Heart right ventricle (tissue), 16 donors: ENCODE measurements around the gene AURKAIP1. TPM values are rescaled to one million over a fixed set of nuclear protein-coding genes. Genes with fewer than 3 reads are reported as not detected.

Experiments used
- ATAC-seq, 8 donors: fragments of 200-7000 bp; cut with Tn5 transposase; one replicate each; pipeline ENCODE4 v1.9.1; 2020; ENCODE audit warnings: mild to moderate bottlenecking in 8 of 8, moderate library complexity in 8 of 8, moderate number of reproducible peaks in 1 of 8
- DNase-seq, 2 donors: peaks; one replicate each; pipeline ENCODE4 v3.0.0-alpha.2; 2020
- H3K27ac ChIP-seq, 10 donors: fragments of 200-600 bp; sonication (generic) in 2 of 10; one replicate each; pipeline versions ENCODE4 v1.5.0 to v1.8.0; 2020 to 2022; ENCODE audit warnings: mild to moderate bottlenecking in 3 of 10
- H3K27me3 ChIP-seq, 7 donors: fragments of 200-600 bp; one replicate each; pipeline ENCODE4 v1.8.0; 2021 to 2022; ENCODE audit warnings: mild to moderate bottlenecking in 2 of 7
- H3K36me3 ChIP-seq, 9 donors: fragments of 200-600 bp; sonication (generic) in 1 of 9; one replicate each; pipeline versions ENCODE4 v1.5.0 to v1.8.0; 2020 to 2022; ENCODE audit warnings: mild to moderate bottlenecking in 2 of 9
- H3K4me1 ChIP-seq, 9 donors: fragments of 200-600 bp; sonication (generic) in 1 of 9; one replicate each; pipeline versions ENCODE4 v1.5.0 to v1.8.0; 2020 to 2022; ENCODE audit warnings: mild to moderate bottlenecking in 4 of 9
- H3K4me3 ChIP-seq, 10 donors: fragments of 200-600 bp; sonication (generic) in 2 of 10; one replicate each; pipeline versions ENCODE4 v1.5.0 to v1.8.0; 2020 to 2022; ENCODE audit warnings: mild to moderate bottlenecking in 7 of 10, moderate library complexity in 2 of 10
- H3K9me3 ChIP-seq, 11 donors: fragments of 200-600 bp in 10 of 11; sonication (generic) in 2 of 11; one replicate each; pipeline versions ENCODE4 v1.5.0 to v1.8.0; 2013 to 2022; ENCODE audit warnings: mild to moderate bottlenecking in 2 of 11, control low read depth in 1 of 11, moderate library complexity in 1 of 11
- CTCF ChIP-seq, 9 donors: fragments of 200-600 bp; sonication (generic) in 2 of 9; IDR thresholded peaks; one replicate each; pipeline versions ENCODE4 v1.5.0 to v1.8.0; 2021 to 2022; ENCODE audit warnings: antibody characterized with exemption in 9 of 9, mild to moderate bottlenecking in 5 of 9, moderate library complexity in 1 of 9
- WGBS, 2 donors: extraction: QIAGEN DNeasy Blood & Tissue Kit; methylation state at CpG; one replicate each; pipeline ENCODE4 v1.1.7; 2013; ENCODE audit warnings: inconsistent platforms in 1 of 2; 5-methylcytosine and 5-hydroxymethylcytosine counted together
- intact Hi-C, 10 donors: fragments of 100-400 bp; cut with DNase I; formaldehyde crosslinking; loops; one replicate each; pipeline versions ENCODE4 v1.11.1 to v1.14.2; 2022
- polyA plus RNA-seq, 2 donors: library from polyadenylated mRNA; stranded (reverse); fragments of 200-250 nt; gene quantifications; one replicate each; pipeline ENCODE4 v1.2.3, GENCODE V29; 2013
- total RNA-seq, 10 donors: library from RNA; stranded (reverse); fragmentation: NEBNext Ultra II Directional in 3 of 10; extraction: Animal tissue kit (Norgen Biotek cat#: 25700) in 3 of 10; gene quantifications; one replicate each; pipeline versions ENCODE4 v1.2.1 to v1.2.4, GENCODE V29; 2021 to 2023
- donor health status: Arrhythmogenic right ventricular cardiomyopathy.
- donor health status: ischemic (EF 13 %, LVEDD 7.1; RV severe dilation, severe dysfunction).
- donor health status: healthy with polysubstance abuse.
- donor health status: DM: no; HTN: yes; CAD: no.
- donor health status: DM: no; HTN: no; CAD: no.
- donor health status: ischemic (EF 25% LVEDD 6.9; RV normal size, moderate dysfunction).
- donor health status: ischemic (EF 25% LVEDD 5.7; RV mildly dilated, moderate dysfunction).
- donor health status: healthy.
- donor health status: DM: yes; HTN: yes; CAD: no.
- donor health status: Ischemic cardiomyopathy.
- donor health status: ischemic (EF 35%, LVEDD 5.7; RV mildly dilated, moderate dysfunction).
- donor health status: nonischemic (EF 11% LVEDD 7.7; RV severe dilation, severe dysfunction).
- donor health status: DM: yes; HTN: yes; CAD: no.
- donor health status: PGD.
- donor health status: ischemic (EF 29% LVEDD 5.4; RV normal size, mild dysfunction).
- donor health status: nonischemic (EF 23%, LVEDD 6.1; RV moderate dilation, normal function).

AURKAIP1 gene
- total and polyA plus RNA-seq, 12 donors: 176 to 528 (median 196) TPM

GRCh38 chr1:1399872-1400575 lies 25.0 kb upstream of the AURKAIP1 start:
- DNase-seq (no peak), ATAC-seq (peak in 2 of 8 donors; percentile 1 to 4)
- intact Hi-C loops: loop anchor here in 2 of 10 donors (5.0 to 10.0 kb wide), 3 partner anchors 37 to 105 kb away; partner anchors contain the start of gene VWA1 (in 1 of the 2)
- 6 to 7% methylated on average over 33 to 34 of the region's 34 CpGs for WGBS, 2 donors
- TF ChIP-seq CTCF (IDR thresholded peaks at IDR 0.05): no peak
- peak overlapping the region; percentile 31 to 98 (median 92) for H3K27ac ChIP-seq
- H3K4me1 ChIP-seq: peaks cover 13 to 71% (median 42%) of the 10 kb centered on the region in 9 donors
- H3K27me3 ChIP-seq: no peaks in the 10 kb centered on the region
- H3K36me3 ChIP-seq: peaks cover 0 to 78% (median 55%) of the 10 kb centered on the region in 9 donors
- H3K9me3 ChIP-seq: no peaks in the 10 kb centered on the region
- peak overlapping the region; percentile 63 to 100 (median 96) for H3K4me3 ChIP-seq

- no peaks in the 10 kb centered on the region for H3K27me3 ChIP-seq
- peak within 1 kb of the TSS; percentile 80 to 100 (median 96) for H3K4me3 ChIP-seq
- H3K4me1 ChIP-seq: peaks cover 13 to 68% (median 43%) of the 10 kb centered on the region in 9 donors
- ATAC-seq (peak; percentile 95 to 99 (median 98)), DNase-seq (peak; percentile 98 to 100)
- intact Hi-C loops: loop anchor here in 1 of 10 donors (5.0 kb wide), 1 partner anchor 43 kb away; no protein-coding TSS in a partner anchor
- no peaks in the 10 kb centered on the region for H3K9me3 ChIP-seq
- peaks cover 0 to 78% (median 53%) of the 10 kb centered on the region in 9 donors for H3K36me3 ChIP-seq
- WGBS, 2 donors: 0 to 1% methylated on average over 86 of the region's 86 CpGs
- peak; percentile 18 to 77 (median 61) for TF ChIP-seq CTCF (IDR thresholded peaks at IDR 0.05)
- H3K27ac ChIP-seq: peak within 1 kb of the TSS; percentile 83 to 98 (median 92)
Measured at GRCh38 chr1:1399187-1399871, 24.3 kb upstream of the AURKAIP1 start, which contains the start of gene CCNL2. Gene CCNL2, minus strand, starts transcription at chr1:1399335. Its CDS starts 29 bp downstream, at chr1:1399306.

- Histone ChIP-seq H3K4me3 (peak overlapping the region; percentile 80 to 100 (median 96)), H3K9me3 (no peaks in the 10 kb centered on the region), H3K4me1 (peaks cover 13 to 65% (median 43%) of the 10 kb centered on the region in 9 donors), H3K27me3 (no peaks in the 10 kb centered on the region), H3K27ac (peak overlapping the region; percentile 83 to 98 (median 92)), H3K36me3 (peaks cover 0 to 78% (median 53%) of the 10 kb centered on the region in 9 donors)
- ATAC-seq (peak in 3 of 8 donors; percentile 2 to 5 (median 5)), DNase-seq (no peak)
- 0% methylated on average over 52 to 54 of the region's 54 CpGs for WGBS, 2 donors
- TF ChIP-seq CTCF (IDR thresholded peaks at IDR 0.05): no peak
- intact Hi-C loops: loop anchor here in 1 of 10 donors (5.0 kb wide), 1 partner anchor 44 kb away; no protein-coding TSS in a partner anchor
Measured at GRCh38 chr1:1398677-1399186, 23.7 kb upstream of the AURKAIP1 start.
